ENCODE data around the gene RNF149. TPM values are rescaled to one million over a fixed set of nuclear protein-coding genes. Genes with fewer than 3 reads are reported as not detected.

The RNF149 gene
- total and polyA plus RNA-seq, 9 of the 15 experiments (the other 6 are each of a cell fraction or from before 2014, with no cell fraction given): 9.0 to 31.5 (median 22.8) TPM

GRCh38 chr2:101302016-101302415, 6.5 kb downstream of the RNF149 start:
- peaks cover 0 to 20% of the 10 kb centered on the region in 2 experiments; a peak in 3 of 5 replicates for H3K4me1 ChIP-seq (replicated peaks in 1 of 2; ENCODE audit: control insufficient read depth in 2 of 2, insufficient read depth in 2 of 2, low read length in 2 of 2)
- peaks cover 28% of the 10 kb centered on the region for H4K20me1 ChIP-seq (replicated peaks; ENCODE audit: control insufficient read depth, insufficient read depth, low read length)
- no peak overlapping the region for H3K27ac ChIP-seq (ENCODE audit: extremely low read depth, low read depth, low read length)
- no peak overlapping the region for H3K4me3 ChIP-seq
- CTCF ChIA-PET (ENCODE audit: low intra/inter-chr PET ratio): no interaction called here
- FAIRE-seq (no peak), ATAC-seq (no peak), DNase-seq (ENCODE audit: extremely low read depth in 1 of 4, low spot score in 3 of 4) (no peak)
- H3K79me2 ChIP-seq (ENCODE audit: control insufficient read depth, insufficient read depth, low read length): peaks cover 97% of the 10 kb centered on the region
- peaks cover 48% of the 10 kb centered on the region for H3K36me3 ChIP-seq (ENCODE audit: control insufficient read depth, insufficient read depth, low read length)
- 75% methylated on average over 4 of the region's 4 CpGs for WGBS (ENCODE audit: insufficient coverage, low coverage, missing lambda C conversion rate)
- POLR2A ChIA-PET: no interaction called here
- intact Hi-C loops (cut with micrococcal nuclease): no loop called here
- H3K4me2 ChIP-seq (ENCODE audit: insufficient read depth, low read length): no peak overlapping the region
- H3K9me3 ChIP-seq (replicated peaks; ENCODE audit: control insufficient read depth, insufficient read depth, low read depth, low read length): no peaks in the 10 kb centered on the region
- H2AFZ ChIP-seq (ENCODE audit: low read depth, low read length): no peak overlapping the region
- in situ Hi-C loops (cut with MboI): no loop called here
- BruUV-seq (replicated peaks): no TSS peak
- no peak for TF ChIP-seq ZBTB9 (CRISPR knock-in tag; IDR thresholded peaks at IDR 0.05)
- no peaks in the 10 kb centered on the region for H3K9me1 ChIP-seq (ENCODE audit: control insufficient read depth, insufficient read depth, low read length)
- H3K9ac ChIP-seq (ENCODE audit: insufficient read depth in 1 of 2, low read depth in 2 of 2, low read length in 2 of 2): no peak overlapping the region
- H3K27me3 ChIP-seq (ENCODE audit: control insufficient read depth in 2 of 2, insufficient read depth in 2 of 2, low read length in 2 of 2): no peaks in the 10 kb centered on the region

- H3K4me3 ChIP-seq: no peak overlapping the region
- no peaks in the 10 kb centered on the region for H3K9me1 ChIP-seq (ENCODE audit: control insufficient read depth, insufficient read depth, low read length)
- WGBS (ENCODE audit: insufficient coverage, low coverage, missing lambda C conversion rate): 75% methylated on average over 7 of the region's 7 CpGs
- H3K36me3 ChIP-seq (ENCODE audit: control insufficient read depth, insufficient read depth, low read length): peaks cover 43% of the 10 kb centered on the region
- TF ChIP-seq ZNF583 (CRISPR knock-in tag; IDR thresholded peaks at IDR 0.05) (no peak), FOSL1 (tag; conservative IDR thresholded peaks at IDR 0.05) (no peak), ZKSCAN1 (IDR thresholded peaks at IDR 0.05; ENCODE audit: low read depth, low read length) (no peak), KDM5B (IDR thresholded peaks at IDR 0.05; ENCODE audit: insufficient replicate concordance, low read depth, low read length) (no peak)
- DNase-seq (ENCODE audit: extremely low read depth in 1 of 4, low spot score in 3 of 4) (no peak), ATAC-seq (no peak), FAIRE-seq (no peak)
- H3K4me2 ChIP-seq (ENCODE audit: insufficient read depth, low read length): no peak overlapping the region
- no TSS peak for BruUV-seq (replicated peaks)
- intact Hi-C loops (cut with micrococcal nuclease): no loop called here
- H3K9me3 ChIP-seq (replicated peaks; ENCODE audit: control insufficient read depth, insufficient read depth, low read depth, low read length): no peaks in the 10 kb centered on the region
- H3K9ac ChIP-seq (ENCODE audit: insufficient read depth in 1 of 2, low read depth in 2 of 2, low read length in 2 of 2): no peak overlapping the region
- ChIA-PET CTCF (ENCODE audit: low intra/inter-chr PET ratio) (no interaction called here), POLR2A (interaction anchor here (0.6 to 2.2 kb wide), 2 partner anchors 8 to 80 kb away, joined by 3 to 9 read pairs; partner anchors contain the start of gene RNF149)
- H2AFZ ChIP-seq (ENCODE audit: low read depth, low read length): no peak overlapping the region
- H3K4me1 ChIP-seq (replicated peaks in 1 of 2; ENCODE audit: control insufficient read depth in 2 of 2, insufficient read depth in 2 of 2, low read length in 2 of 2): peaks cover 0 to 10% of the 10 kb centered on the region in 2 experiments; a peak in 3 of 5 replicates
- H4K20me1 ChIP-seq (replicated peaks; ENCODE audit: control insufficient read depth, insufficient read depth, low read length): peaks cover 18% of the 10 kb centered on the region
- H3K27ac ChIP-seq (ENCODE audit: extremely low read depth, low read depth, low read length): no peak overlapping the region
- peaks cover 97% of the 10 kb centered on the region for H3K79me2 ChIP-seq (ENCODE audit: control insufficient read depth, insufficient read depth, low read length)
- no peaks in the 10 kb centered on the region for H3K27me3 ChIP-seq (ENCODE audit: control insufficient read depth in 2 of 2, insufficient read depth in 2 of 2, low read length in 2 of 2)
- in situ Hi-C loops (cut with MboI): no loop called here
Measured at GRCh38 chr2:101300836-101301235, 7.7 kb downstream of the RNF149 start.
